H9 (cell line): Measurements from ENCODE around the gene OCLN. TPM values are rescaled to one million over a fixed set of nuclear protein-coding genes. Genes with fewer than 3 reads are reported as not detected.

Experiments used
- DNase-seq: peaks from one replicate; pipeline ENCODE4 v3.0.0-alpha.2; 2017
- H2AFZ ChIP-seq: one replicate; pipeline ENCODE4 v1.6.1; 2013; ENCODE audit warnings: mild to moderate bottlenecking, low read length, control low read depth, moderate library complexity
- H2AK5ac ChIP-seq: 2 replicates; pipeline ENCODE4 v1.6.1; 2013; ENCODE audit warnings: low read length, control low read depth, mixed read lengths; ENCODE audit not compliant: insufficient read length
- H2BK120ac ChIP-seq: one replicate; pipeline ENCODE4 v1.6.1; 2013; ENCODE audit warnings: low read depth, mild to moderate bottlenecking, low read length, control low read depth, inconsistent platforms; ENCODE audit not compliant: poor library complexity, severe bottlenecking
- H2BK12ac ChIP-seq: 2 replicates; pipeline ENCODE4 v1.6.1; 2013; ENCODE audit warnings: low read length, control low read depth, mixed read lengths, low read depth; ENCODE audit not compliant: insufficient read length
- H2BK15ac ChIP-seq: 2 replicates; pipeline ENCODE4 v1.6.1; 2013; ENCODE audit warnings: low read depth, low read length, control low read depth
- H2BK20ac ChIP-seq: one replicate; pipeline ENCODE4 v1.6.1; 2013; ENCODE audit warnings: low read depth, mild to moderate bottlenecking, low read length, control low read depth, inconsistent platforms; ENCODE audit not compliant: poor library complexity, severe bottlenecking
- H2BK5ac ChIP-seq: 2 replicates; pipeline ENCODE4 v1.6.1; 2013; ENCODE audit warnings: low read length, control low read depth, mixed read lengths; ENCODE audit not compliant: insufficient read length
- H3K14ac ChIP-seq: 2 replicates; pipeline ENCODE4 v1.6.1; 2013; ENCODE audit warnings: low read length, control low read depth; ENCODE audit not compliant: insufficient read depth
- H3K18ac ChIP-seq: 2 replicates; pipeline ENCODE4 v1.6.1; 2013; ENCODE audit warnings: low read depth, mild to moderate bottlenecking, mixed read lengths, low read length, control low read depth; ENCODE audit not compliant: insufficient read length
- H3K23ac ChIP-seq: 2 replicates; pipeline ENCODE4 v1.6.1; 2013; ENCODE audit warnings: low read length, control low read depth, mixed read lengths, low read depth; ENCODE audit not compliant: insufficient read length
- H3K23me2 ChIP-seq: 2 replicates; pipeline ENCODE4 v1.6.1; 2013; ENCODE audit warnings: low read depth, mild to moderate bottlenecking, mixed read lengths, low read length, control low read depth; ENCODE audit not compliant: insufficient read length, poor library complexity, severe bottlenecking
- H3K27ac ChIP-seq: 2 replicates; pipeline ENCODE4 v1.5.1; 2013; ENCODE audit warnings: low read length, control low read depth, mixed read lengths, low read depth; ENCODE audit not compliant: insufficient read length
- H3K27me3 ChIP-seq: 2 replicates; pipeline ENCODE4 v1.6.1; 2013; ENCODE audit warnings: low read length, control low read depth, inconsistent platforms; ENCODE audit not compliant: insufficient read depth
- H3K4ac ChIP-seq: 2 replicates; pipeline ENCODE4 v1.6.1; 2013; ENCODE audit warnings: low read depth, mild to moderate bottlenecking, control low read depth, inconsistent platforms, low read length, moderate library complexity
- H3K4me1 ChIP-seq: 2 replicates; pipeline ENCODE4 v1.6.1; 2013; ENCODE audit warnings: low read length, control low read depth, inconsistent platforms; ENCODE audit not compliant: insufficient read depth
- H3K4me2 ChIP-seq: 2 replicates; pipeline ENCODE4 v1.6.1; 2013; ENCODE audit warnings: low read length, control low read depth, mixed read lengths; ENCODE audit not compliant: insufficient read length, insufficient read depth
- H3K56ac ChIP-seq: 2 replicates; pipeline ENCODE4 v1.6.1; 2013; ENCODE audit warnings: low read depth, mild to moderate bottlenecking, mixed read lengths, low read length, control low read depth; ENCODE audit not compliant: insufficient read length
- H3K79me1 ChIP-seq: 2 replicates; pipeline ENCODE4 v1.6.1; 2013; ENCODE audit warnings: low read depth, mild to moderate bottlenecking, moderate library complexity, low read length, control low read depth, inconsistent platforms; ENCODE audit not compliant: insufficient read depth, poor library complexity, severe bottlenecking
- H3K79me2 ChIP-seq: 2 replicates; pipeline ENCODE4 v1.6.1; 2013; ENCODE audit warnings: low read length, control low read depth, inconsistent platforms; ENCODE audit not compliant: insufficient read depth
- H3K9ac ChIP-seq: 2 replicates; pipeline ENCODE4 v1.6.1; 2013; ENCODE audit warnings: low read length, control low read depth, mixed read lengths; ENCODE audit not compliant: insufficient read length; ENCODE audit errors: extremely low read depth
- H3K9me3 ChIP-seq: one replicate; pipeline ENCODE4 v1.6.1; 2013; ENCODE audit warnings: low read depth, low read length, inconsistent platforms; ENCODE audit not compliant: control insufficient read depth
- H3T11ph ChIP-seq: one replicate; pipeline ENCODE4 v1.6.1; 2013; ENCODE audit warnings: mild to moderate bottlenecking, low read length, control low read depth, inconsistent platforms
- H4K20me1 ChIP-seq: one replicate; pipeline ENCODE4 v1.6.1; 2013; ENCODE audit not compliant: control insufficient read depth, insufficient read length, insufficient read depth
- H4K5ac ChIP-seq: 2 replicates; pipeline ENCODE4 v1.6.1; 2013; ENCODE audit warnings: low read depth, mild to moderate bottlenecking, mixed read lengths, low read length, control low read depth; ENCODE audit not compliant: insufficient read length
- H4K8ac ChIP-seq: replicated peaks from 2 replicates; pipeline ENCODE4 v1.6.1; 2013; ENCODE audit warnings: low read length, control low read depth, mixed read lengths, low read depth; ENCODE audit not compliant: insufficient read length
- H4K91ac ChIP-seq: 2 replicates; pipeline ENCODE4 v1.6.1; 2013; ENCODE audit warnings: low read depth, mild to moderate bottlenecking, moderate library complexity, mixed read lengths, low read length, control low read depth; ENCODE audit not compliant: insufficient read length
- H3K27ac Mint-ChIP-seq, 3 experiments: 2 replicates in 2 of 3; 3 replicates in 1 of 3; pipeline ENCODE4 v1.8.0; 2020 to 2021; ENCODE audit warnings: mixed read lengths in 3 of 3, mild to moderate bottlenecking in 1 of 3, moderate library complexity in 1 of 3
- H3K27me3 Mint-ChIP-seq: 2 replicates; pipeline ENCODE4 v1.8.0; 2021; ENCODE audit warnings: low read depth, mild to moderate bottlenecking, moderate library complexity, mixed read lengths
- H3K36me3 Mint-ChIP-seq, 3 experiments: 2 replicates in 2 of 3; 3 replicates in 1 of 3; pipeline ENCODE4 v1.8.0; 2020 to 2021; ENCODE audit warnings: low read depth in 3 of 3, mixed read lengths in 3 of 3; ENCODE audit not compliant: insufficient read depth in 1 of 3
- H3K4me1 Mint-ChIP-seq, 2 experiments: 2 replicates each; pipeline ENCODE4 v1.8.0; 2020; ENCODE audit warnings: mixed read lengths in 2 of 2
- H3K4me3 Mint-ChIP-seq, 2 experiments: 2 replicates in 1 of 2; 3 replicates in 1 of 2; pipeline ENCODE4 v1.8.0; 2020 to 2021; ENCODE audit warnings: mild to moderate bottlenecking in 2 of 2, mixed read lengths in 2 of 2, moderate library complexity in 1 of 2
- H3K9me3 Mint-ChIP-seq, 2 experiments: 2 replicates in 1 of 2; 3 replicates in 1 of 2; pipeline ENCODE4 v1.8.0; 2020; ENCODE audit warnings: mild to moderate bottlenecking in 2 of 2, mixed read lengths in 2 of 2, moderate library complexity in 1 of 2
- WGBS: extraction: QIAGEN DNeasy Blood & Tissue Kit; methylation state at CpG from one replicate; pipeline ENCODE4 v1.1.7; 2013; ENCODE audit warnings: missing lambda C conversion rate, low lambda C conversion rate, mixed read lengths; ENCODE audit not compliant: insufficient read length; ENCODE audit errors: extremely low coverage; 5-methylcytosine and 5-hydroxymethylcytosine counted together
- total RNA-seq: library from RNA; stranded (reverse); gene quantifications from 2 replicates; pipeline ENCODE4 v1.2.1, GENCODE V29; 2021
- TF ChIP-seq, protein P1 (sequence below): fragments of 200-600 bp; sonication (generic); conservative IDR thresholded peaks from 3 replicates; pipeline ENCODE4 v1.8.0; 2021; ENCODE audit warnings: antibody characterized with exemption, mild to moderate bottlenecking

The OCLN gene
- total RNA-seq, 1 experiment from 2014 or later = 109 TPM

DNA sequence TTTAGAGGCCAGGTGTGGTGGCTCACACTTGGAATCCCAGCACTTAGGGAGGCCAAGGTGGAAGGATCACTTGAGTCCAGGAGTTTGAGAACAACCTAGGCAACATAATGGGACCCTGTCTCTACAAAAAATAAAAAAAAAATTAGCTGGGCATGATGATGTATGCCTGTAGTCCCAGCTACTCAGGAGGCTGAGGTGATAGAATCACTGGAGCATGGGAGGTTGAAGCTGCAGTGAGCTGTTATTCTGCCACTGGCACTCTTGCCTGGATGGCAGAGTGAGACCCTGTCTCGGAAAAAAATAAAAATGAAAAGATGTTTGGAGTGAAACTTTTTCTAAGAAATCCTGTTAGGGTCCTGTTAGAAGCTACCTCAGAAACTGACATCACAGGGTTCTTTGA lies 24.2 kb downstream of the OCLN start:
- no peaks in the 10 kb centered on the region for H3K23me2 ChIP-seq
- no peak overlapping the region for H4K91ac ChIP-seq
- no peak overlapping the region for H3T11ph ChIP-seq
- H3K27me3 ChIP-seq = no peaks in the 10 kb centered on the region
- no peak overlapping the region for H3K18ac ChIP-seq
- H3K9ac ChIP-seq = no peak overlapping the region
- Mint-ChIP-seq H3K36me3 (peaks cover 23 to 64% (median 56%) of the 10 kb centered on the region in 3 experiments), H3K9me3 (peaks cover 14 to 17% of the 10 kb centered on the region in 2 experiments), H3K4me1 (no peaks in the 10 kb centered on the region), H3K4me3 (no peak overlapping the region), H3K27ac (no peak overlapping the region), H3K27me3 (no peaks in the 10 kb centered on the region)
- H2AK5ac ChIP-seq = no peak overlapping the region
- no peak overlapping the region for H2BK15ac ChIP-seq
- no peak overlapping the region for H2BK120ac ChIP-seq
- H4K5ac ChIP-seq = no peak overlapping the region
- no peak overlapping the region for H2BK20ac ChIP-seq
- no peak overlapping the region for H3K56ac ChIP-seq
- no peak overlapping the region for H3K4me2 ChIP-seq
- no peak overlapping the region for H3K27ac ChIP-seq
- WGBS = no CpG with 5 or more reads among the region's 1 CpG
- no peaks in the 10 kb centered on the region for H3K9me3 ChIP-seq
- no peak overlapping the region for H2BK12ac ChIP-seq
- no peak overlapping the region for H3K4ac ChIP-seq
- no peaks in the 10 kb centered on the region for H3K79me1 ChIP-seq
- no peaks in the 10 kb centered on the region for H4K20me1 ChIP-seq
- H3K4me1 ChIP-seq = no peaks in the 10 kb centered on the region
- no peak overlapping the region for H4K8ac ChIP-seq
- no peaks in the 10 kb centered on the region for H3K79me2 ChIP-seq
- no peak overlapping the region for H2AFZ ChIP-seq
- H3K14ac ChIP-seq = no peak overlapping the region
- no peak overlapping the region for H2BK5ac ChIP-seq
- DNase-seq = no peak
- H3K23ac ChIP-seq = no peak overlapping the region
- TF ChIP-seq, protein P1, sequence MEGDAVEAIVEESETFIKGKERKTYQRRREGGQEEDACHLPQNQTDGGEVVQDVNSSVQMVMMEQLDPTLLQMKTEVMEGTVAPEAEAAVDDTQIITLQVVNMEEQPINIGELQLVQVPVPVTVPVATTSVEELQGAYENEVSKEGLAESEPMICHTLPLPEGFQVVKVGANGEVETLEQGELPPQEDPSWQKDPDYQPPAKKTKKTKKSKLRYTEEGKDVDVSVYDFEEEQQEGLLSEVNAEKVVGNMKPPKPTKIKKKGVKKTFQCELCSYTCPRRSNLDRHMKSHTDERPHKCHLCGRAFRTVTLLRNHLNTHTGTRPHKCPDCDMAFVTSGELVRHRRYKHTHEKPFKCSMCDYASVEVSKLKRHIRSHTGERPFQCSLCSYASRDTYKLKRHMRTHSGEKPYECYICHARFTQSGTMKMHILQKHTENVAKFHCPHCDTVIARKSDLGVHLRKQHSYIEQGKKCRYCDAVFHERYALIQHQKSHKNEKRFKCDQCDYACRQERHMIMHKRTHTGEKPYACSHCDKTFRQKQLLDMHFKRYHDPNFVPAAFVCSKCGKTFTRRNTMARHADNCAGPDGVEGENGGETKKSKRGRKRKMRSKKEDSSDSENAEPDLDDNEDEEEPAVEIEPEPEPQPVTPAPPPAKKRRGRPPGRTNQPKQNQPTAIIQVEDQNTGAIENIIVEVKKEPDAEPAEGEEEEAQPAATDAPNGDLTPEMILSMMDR = no peak
